Measurements from ENCODE around the gene PPP1R37.
A peak's percentile ranks its signal among the peaks of the same experiment; 100 is the strongest.

PPP1R37 gene

GRCh38 chr19:45087531-45087930 lies 5.4 kb upstream of the PPP1R37 start:
- Histone ChIP-seq H3K36me3 (ENCODE audit: insufficient read depth, low read length) (peaks cover 47% of the 10 kb centered on the region), H3K27ac (ENCODE audit: low read depth, low read length) (no peak overlapping the region)

GRCh38 chr19:45090034-45090433 lies 2.9 kb upstream of the PPP1R37 start:
- H3K9me3 ChIP-seq (ENCODE audit: insufficient read depth, low read depth, low read length) = no peaks in the 10 kb centered on the region
- H3K27me3 ChIP-seq (ENCODE audit: insufficient read depth, low read length) = no peaks in the 10 kb centered on the region
- WGBS = 93% methylated on average over 17 of the region's 17 CpGs
- peaks cover 41% of the 10 kb centered on the region for H3K36me3 ChIP-seq (ENCODE audit: insufficient read depth, low read length)
- H3K4me3 ChIP-seq (ENCODE audit: low read length) = no peak overlapping the region
- 0 out of 2 replicates have a peak overlapping the region, but pooled peaks have one; percentile 30 for H3K27ac ChIP-seq (ENCODE audit: low read depth, low read length)
- H3K9ac ChIP-seq (ENCODE audit: low read depth, low read length) = no peak overlapping the region
- peaks cover 4% of the 10 kb centered on the region for H3K4me1 ChIP-seq (ENCODE audit: insufficient read depth, low read length)

More at GRCh38 chr19:45087531-45087930, 5.4 kb upstream of the PPP1R37 start:
- Histone ChIP-seq H3K9me3 (ENCODE audit: insufficient read depth, low read depth, low read length) (no peaks in the 10 kb centered on the region), H3K4me3 (ENCODE audit: low read length) (no peak overlapping the region), H3K9ac (ENCODE audit: low read depth, low read length) (no peak overlapping the region), H3K4me1 (ENCODE audit: insufficient read depth, low read length) (peaks cover 4% of the 10 kb centered on the region; the same call in 1 of the 2 replicates), H3K27me3 (ENCODE audit: insufficient read depth, low read length) (no peaks in the 10 kb centered on the region)
- WGBS = 95% methylated on average over 11 of the region's 11 CpGs

- H3K4me1 ChIP-seq (ENCODE audit: insufficient read depth, low read length) = peaks cover 4% of the 10 kb centered on the region
- H3K9me3 ChIP-seq (ENCODE audit: insufficient read depth, low read depth, low read length) = no peaks in the 10 kb centered on the region
- H3K9ac ChIP-seq (ENCODE audit: low read depth, low read length) = peak overlapping the region; percentile 44; the same call in 1 of the 2 replicates
- WGBS = 93% methylated on average over 5 of the region's 5 CpGs
- peak overlapping the region; percentile 64; the same call in 1 of the 2 replicates for H3K27ac ChIP-seq (ENCODE audit: low read depth, low read length)
- H3K36me3 ChIP-seq (ENCODE audit: insufficient read depth, low read length) = peaks cover 37% of the 10 kb centered on the region
- peak overlapping the region; percentile 46; the same call in 1 of the 2 replicates for H3K4me3 ChIP-seq (ENCODE audit: low read length)
- no peaks in the 10 kb centered on the region for H3K27me3 ChIP-seq (ENCODE audit: insufficient read depth, low read length)
Observed at GRCh38 chr19:45090606-45091005, 2.4 kb upstream of the PPP1R37 start.

- Histone ChIP-seq H3K27me3 (ENCODE audit: insufficient read depth, low read length) (no peaks in the 10 kb centered on the region), H3K4me1 (ENCODE audit: insufficient read depth, low read length) (peaks cover 4% of the 10 kb centered on the region), H3K4me3 (ENCODE audit: low read length) (peak overlapping the region; percentile 94), H3K9ac (ENCODE audit: low read depth, low read length) (peak overlapping the region; percentile 56), H3K9me3 (ENCODE audit: insufficient read depth, low read depth, low read length) (no peaks in the 10 kb centered on the region), H3K36me3 (ENCODE audit: insufficient read depth, low read length) (peaks cover 34% of the 10 kb centered on the region), H3K27ac (ENCODE audit: low read depth, low read length) (peak overlapping the region; percentile 71)
- WGBS = 34% methylated on average over 64 of the region's 64 CpGs
Observed at GRCh38 chr19:45091031-45091923, 1.7 kb upstream of the PPP1R37 start.

GRCh38 chr19:45094137-45094536 lies 1.2 kb downstream of the PPP1R37 start:
- peak overlapping the region; percentile 94 for H3K4me3 ChIP-seq (ENCODE audit: low read length)
- H3K27ac ChIP-seq (ENCODE audit: low read depth, low read length) = no peak overlapping the region
- no peaks in the 10 kb centered on the region for H3K9me3 ChIP-seq (ENCODE audit: insufficient read depth, low read depth, low read length)
- H3K4me1 ChIP-seq (ENCODE audit: insufficient read depth, low read length) = peaks cover 23% of the 10 kb centered on the region
- H3K36me3 ChIP-seq (ENCODE audit: insufficient read depth, low read length) = peaks cover 15% of the 10 kb centered on the region
- 0 out of 2 replicates have a peak overlapping the region, but pooled peaks have one; percentile 98 for H3K9ac ChIP-seq (ENCODE audit: low read depth, low read length)
- no peaks in the 10 kb centered on the region for H3K27me3 ChIP-seq (ENCODE audit: insufficient read depth, low read length)
- WGBS = 87% methylated on average over 9 of the region's 9 CpGs

GRCh38 chr19:45094707-45095106 lies 1.7 kb downstream of the PPP1R37 start:
- Histone ChIP-seq H3K9me3 (ENCODE audit: insufficient read depth, low read depth, low read length) (no peaks in the 10 kb centered on the region), H3K36me3 (ENCODE audit: insufficient read depth, low read length) (peaks cover 12% of the 10 kb centered on the region), H3K9ac (ENCODE audit: low read depth, low read length) (no peak overlapping the region), H3K4me3 (ENCODE audit: low read length) (0 out of 2 replicates have a peak overlapping the region, but pooled peaks have one; percentile 7), H3K27ac (ENCODE audit: low read depth, low read length) (no peak overlapping the region), H3K4me1 (ENCODE audit: insufficient read depth, low read length) (peaks cover 28% of the 10 kb centered on the region), H3K27me3 (ENCODE audit: insufficient read depth, low read length) (no peaks in the 10 kb centered on the region)
- WGBS = 92% methylated on average over 5 of the region's 5 CpGs

GRCh38 chr19:45095496-45096413 lies 2.8 kb downstream of the PPP1R37 start:
- H3K4me3 ChIP-seq (ENCODE audit: low read length) = no peak overlapping the region
- H3K9me3 ChIP-seq (ENCODE audit: insufficient read depth, low read depth, low read length) = no peaks in the 10 kb centered on the region
- no peak overlapping the region for H3K27ac ChIP-seq (ENCODE audit: low read depth, low read length)
- whole genome bisulfite sequencing = 93% methylated on average over 14 of the region's 14 CpGs
- peaks cover 6% of the 10 kb centered on the region for H3K36me3 ChIP-seq (ENCODE audit: insufficient read depth, low read length)
- no peak overlapping the region for H3K9ac ChIP-seq (ENCODE audit: low read depth, low read length)
- H3K4me1 ChIP-seq (ENCODE audit: insufficient read depth, low read length) = peaks cover 34% of the 10 kb centered on the region
- no peaks in the 10 kb centered on the region for H3K27me3 ChIP-seq (ENCODE audit: insufficient read depth, low read length)

GRCh38 chr19:45096700-45097099 lies 3.7 kb downstream of the PPP1R37 start:
- Histone ChIP-seq H3K4me3 (ENCODE audit: low read length) (no peak overlapping the region), H3K4me1 (ENCODE audit: insufficient read depth, low read length) (peaks cover 32% of the 10 kb centered on the region), H3K36me3 (ENCODE audit: insufficient read depth, low read length) (peaks cover 5% of the 10 kb centered on the region; the same call in 1 of the 2 replicates), H3K27ac (ENCODE audit: low read depth, low read length) (no peak overlapping the region), H3K9me3 (ENCODE audit: insufficient read depth, low read depth, low read length) (no peaks in the 10 kb centered on the region), H3K27me3 (ENCODE audit: insufficient read depth, low read length) (no peaks in the 10 kb centered on the region), H3K9ac (ENCODE audit: low read depth, low read length) (no peak overlapping the region)
- WGBS = 90% methylated on average over 7 of the region's 7 CpGs

- Histone ChIP-seq H3K27ac (ENCODE audit: low read depth, low read length) (no peak overlapping the region), H3K4me1 (ENCODE audit: insufficient read depth, low read length) (peaks cover 34% of the 10 kb centered on the region), H3K36me3 (ENCODE audit: insufficient read depth, low read length) (peaks cover 5% of the 10 kb centered on the region; the same call in 1 of the 2 replicates), H3K9me3 (ENCODE audit: insufficient read depth, low read depth, low read length) (no peaks in the 10 kb centered on the region), H3K27me3 (ENCODE audit: insufficient read depth, low read length) (no peaks in the 10 kb centered on the region), H3K9ac (ENCODE audit: low read depth, low read length) (no peak overlapping the region), H3K4me3 (ENCODE audit: low read length) (no peak overlapping the region)
- 72% methylated on average over 7 of the region's 7 CpGs for WGBS
Observed at GRCh38 chr19:45097450-45097775, 4.4 kb downstream of the PPP1R37 start.

GRCh38 chr19:45097776-45098520 lies 5.0 kb downstream of the PPP1R37 start:
- H3K9me3 ChIP-seq (ENCODE audit: insufficient read depth, low read depth, low read length) = no peaks in the 10 kb centered on the region
- WGBS = 74% methylated on average over 14 of the region's 16 CpGs
- H3K4me3 ChIP-seq (ENCODE audit: low read length) = no peak overlapping the region
- H3K27ac ChIP-seq (ENCODE audit: low read depth, low read length) = no peak overlapping the region
- no peaks in the 10 kb centered on the region for H3K27me3 ChIP-seq (ENCODE audit: insufficient read depth, low read length)
- peak overlapping the region; percentile 22 for H3K9ac ChIP-seq (ENCODE audit: low read depth, low read length)
- H3K36me3 ChIP-seq (ENCODE audit: insufficient read depth, low read length) = peaks cover 5% of the 10 kb centered on the region; the same call in 1 of the 2 replicates
- H3K4me1 ChIP-seq (ENCODE audit: insufficient read depth, low read length) = peaks cover 39% of the 10 kb centered on the region
